Activated B cell treated with CpG ODN at 0.5 μM for 24 hours (primary cell): ENCODE measurements around the gene VTI1A. TPM values are rescaled to one million over a fixed set of nuclear protein-coding genes. Genes with fewer than 3 reads are reported as not detected.

ENCODE experiments used
- ATAC-seq: fragments of 200-7000 bp; cut with Tn5 transposase; one replicate; pipeline ENCODE4 v1.10.0; 2021; ENCODE audit warnings: low read depth, mild to moderate bottlenecking, moderate library complexity
- CTCF ChIA-PET: fragments of 350-600 bp; sonication (Branson Sonifier 250); formaldehyde crosslinking; loops from one replicate; lab custom pipeline; 2021; ENCODE audit warnings: antibody characterized with exemption; lab: Charles Lee
- POLR2A ChIA-PET: fragments of 350-600 bp; sonication (Branson Sonifier 250); formaldehyde crosslinking; loops from one replicate; lab custom pipeline; 2021; ENCODE audit warnings: antibody characterized with exemption; lab: Charles Lee
- DNase-seq: peaks from one replicate; pipeline ENCODE4 v3.0.0; 2022
- H3K27ac Mint-ChIP-seq: one replicate; pipeline ENCODE4 v1.8.0; 2020; ENCODE audit warnings: mixed read lengths
- H3K27me3 Mint-ChIP-seq: one replicate; pipeline ENCODE4 v1.8.0; 2021; ENCODE audit warnings: mixed read lengths
- H3K36me3 Mint-ChIP-seq: one replicate; pipeline ENCODE4 v1.8.0; 2021; ENCODE audit warnings: low read depth, mixed read lengths
- H3K4me1 Mint-ChIP-seq: one replicate; pipeline ENCODE4 v1.8.0; 2021; ENCODE audit warnings: mixed read lengths
- H3K4me3 Mint-ChIP-seq: one replicate; pipeline ENCODE4 v1.8.0; 2020; ENCODE audit warnings: mild to moderate bottlenecking, mixed read lengths
- H3K9me3 Mint-ChIP-seq: one replicate; pipeline ENCODE4 v1.8.0; 2020; ENCODE audit warnings: mixed read lengths
- CTCF ChIP-seq: fragments of 200-600 bp; IDR thresholded peaks from one replicate; pipeline ENCODE4 v1.8.0; 2022; ENCODE audit warnings: antibody characterized with exemption, mild to moderate bottlenecking
- intact Hi-C: fragments of 100-400 bp; cut with micrococcal nuclease; formaldehyde crosslinking; loops from one replicate; pipeline ENCODE4 v1.15.1; 2024
- total RNA-seq: library from RNA; stranded (reverse); gene quantifications from 2 replicates; pipeline ENCODE4 v1.2.3, GENCODE V29; 2022

Gene VTI1A
- total RNA-seq, 1 donor from 2014 or later = 74.0 TPM

- no peaks in the 10 kb centered on the region for H3K27me3 Mint-ChIP-seq
- H3K36me3 Mint-ChIP-seq = peaks cover 10% of the 10 kb centered on the region
- ChIA-PET CTCF (no interaction called here), POLR2A (no interaction called here)
- intact Hi-C loops = no loop called here
- H3K27ac Mint-ChIP-seq = no peak overlapping the region
- no peak overlapping the region for H3K4me3 Mint-ChIP-seq
- TF ChIP-seq CTCF = no peak
- ATAC-seq (no peak), DNase-seq (no peak)
- H3K9me3 Mint-ChIP-seq = no peaks in the 10 kb centered on the region
- no peaks in the 10 kb centered on the region for H3K4me1 Mint-ChIP-seq
These were observed 348.1 kb downstream of the VTI1A start for GRCh38 chr10:112795067-112795466.

GRCh38 chr10:112797197-112797596, 350.2 kb downstream of the VTI1A start:
- ChIA-PET POLR2A (no interaction called here), CTCF (no interaction called here)
- intact Hi-C loops = no loop called here
- no peak for ATAC-seq
- no peaks in the 10 kb centered on the region for H3K9me3 Mint-ChIP-seq
- TF ChIP-seq CTCF = no peak
- no peak overlapping the region for H3K27ac Mint-ChIP-seq
- H3K27me3 Mint-ChIP-seq = no peaks in the 10 kb centered on the region
- no peak for DNase-seq
- no peaks in the 10 kb centered on the region for H3K4me1 Mint-ChIP-seq
- no peak overlapping the region for H3K4me3 Mint-ChIP-seq
- H3K36me3 Mint-ChIP-seq = peaks cover 5% of the 10 kb centered on the region

GRCh38 chr10:112797855-112798254, 350.8 kb downstream of the VTI1A start:
- POLR2A ChIA-PET = no interaction called here
- Mint-ChIP-seq H3K36me3 (peaks cover 5% of the 10 kb centered on the region), H3K27ac (no peak overlapping the region), H3K4me3 (no peak overlapping the region), H3K27me3 (no peaks in the 10 kb centered on the region), H3K4me1 (no peaks in the 10 kb centered on the region), H3K9me3 (no peaks in the 10 kb centered on the region)
- no peak for DNase-seq
- no peak for ATAC-seq
- TF ChIP-seq CTCF = no peak
- intact Hi-C loops = no loop called here
- CTCF ChIA-PET = no interaction called here

- intact Hi-C loops = no loop called here
- DNase-seq (no peak), ATAC-seq (no peak)
- ChIA-PET CTCF (no interaction called here), POLR2A (no interaction called here)
- Mint-ChIP-seq H3K27me3 (no peaks in the 10 kb centered on the region), H3K4me1 (no peaks in the 10 kb centered on the region), H3K4me3 (no peak overlapping the region), H3K27ac (no peak overlapping the region), H3K36me3 (peaks cover 4% of the 10 kb centered on the region), H3K9me3 (no peaks in the 10 kb centered on the region)
- no peak for TF ChIP-seq CTCF
These were observed 352.0 kb downstream of the VTI1A start for GRCh38 chr10:112799038-112799437.

GRCh38 chr10:112799726-112800510, 352.9 kb downstream of the VTI1A start:
- ATAC-seq (no peak), DNase-seq (no peak)
- CTCF ChIA-PET = no interaction called here
- Mint-ChIP-seq H3K27ac (no peak overlapping the region), H3K27me3 (no peaks in the 10 kb centered on the region), H3K9me3 (no peaks in the 10 kb centered on the region), H3K4me3 (no peak overlapping the region), H3K4me1 (no peaks in the 10 kb centered on the region), H3K36me3 (peaks cover 4% of the 10 kb centered on the region)
- intact Hi-C loops = no loop called here
- POLR2A ChIA-PET = no interaction called here
- TF ChIP-seq CTCF = no peak
